Uterus (tissue), 2 donors: ENCODE measurements around the gene MAD1L1.

Experiments
- CTCF ChIP-seq, 4 experiments: fragments of 200-600 bp in 2 of 4; fragments of 450-650 bp in 2 of 4; sonication (generic) in 2 of 4; IDR thresholded peaks; one replicate each; pipeline ENCODE4 v1.5.1; 2016 to 2019; ENCODE audit warnings: antibody characterized with exemption in 4 of 4, mild to moderate bottlenecking in 2 of 4, moderate library complexity in 1 of 4
- POLR2A ChIP-seq, 2 donors: fragments of 450-650 bp; IDR thresholded peaks; one replicate each; pipeline ENCODE4 v1.6.1; 2016; ENCODE audit warnings: antibody characterized with exemption in 2 of 2, mild to moderate bottlenecking in 1 of 2, moderate library complexity in 1 of 2

GRCh38 chr7:2215851-2216250 is 16.9 kb downstream of the MAD1L1 start:
- no peak for TF ChIP-seq CTCF (IDR thresholded peaks at IDR 0.05)
- TF ChIP-seq POLR2A (IDR thresholded peaks at IDR 0.05), result no peak
